ENCODE results near the gene PAIP2B.
A peak's percentile ranks its signal among the peaks of the same experiment; 100 is the strongest.
"Not testable (repeated sequence)": the region's sequence is repeated elsewhere in the genome, so short reads cannot be mapped to it uniquely, and the experiment has no call there.

The PAIP2B gene, protein sequence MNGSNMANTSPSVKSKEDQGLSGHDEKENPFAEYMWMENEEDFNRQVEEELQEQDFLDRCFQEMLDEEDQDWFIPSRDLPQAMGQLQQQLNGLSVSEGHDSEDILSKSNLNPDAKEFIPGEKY

GRCh38 chr2:71226965-71227560, at the start of gene PAIP2B:
PAIP2B (minus strand) TSS chr2:71227103; CDS start chr2:71202589, 24,514 bp downstream.
- DNase-seq, result peak; percentile 94

- no peak for DNase-seq
Measured at GRCh38 chr2:71275939-71276310, 49.0 kb upstream of the PAIP2B start.

GRCh38 chr2:71269511-71270090, 42.7 kb upstream of the PAIP2B start:
- no peak for DNase-seq

DNA sequence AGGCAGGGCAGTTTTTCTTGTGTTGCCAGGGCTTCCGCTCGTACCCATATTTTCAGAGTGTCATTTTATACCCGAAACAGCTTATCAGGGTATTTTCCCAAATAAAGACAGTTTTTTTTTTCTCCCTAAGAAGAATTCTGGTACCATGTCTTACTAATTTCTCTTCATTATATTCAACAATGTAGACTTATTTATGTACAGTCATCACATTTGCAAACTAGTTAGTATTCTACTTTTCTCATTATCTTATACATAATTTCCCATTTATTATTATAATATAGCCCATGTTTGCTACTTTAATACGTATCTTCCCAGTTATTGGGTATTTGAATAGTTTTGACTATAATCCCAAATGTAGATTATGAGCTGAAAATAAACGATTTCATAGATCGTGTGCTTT, 36.5 kb upstream of the PAIP2B start:
- DNase-seq, result no peak

DNA sequence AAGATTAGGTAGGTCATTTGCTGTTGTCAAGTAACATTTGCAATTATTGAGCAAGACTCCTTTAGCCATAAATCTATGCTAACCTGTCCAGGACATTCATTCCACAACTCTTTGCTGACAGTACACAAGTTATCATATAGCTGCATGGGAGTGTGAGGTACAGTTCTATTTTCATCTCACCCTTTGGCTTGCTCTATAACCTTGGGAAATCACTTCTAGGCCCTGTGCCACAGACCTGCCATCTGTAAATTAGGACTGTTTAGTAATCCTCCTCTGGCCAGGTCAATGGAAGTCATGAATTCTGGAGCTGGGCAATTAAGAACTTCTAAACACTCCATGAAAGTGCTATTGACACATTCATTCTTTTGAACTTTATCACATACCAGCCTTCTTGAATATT, 34.6 kb upstream of the PAIP2B start:
- DNase-seq, result no peak

DNA sequence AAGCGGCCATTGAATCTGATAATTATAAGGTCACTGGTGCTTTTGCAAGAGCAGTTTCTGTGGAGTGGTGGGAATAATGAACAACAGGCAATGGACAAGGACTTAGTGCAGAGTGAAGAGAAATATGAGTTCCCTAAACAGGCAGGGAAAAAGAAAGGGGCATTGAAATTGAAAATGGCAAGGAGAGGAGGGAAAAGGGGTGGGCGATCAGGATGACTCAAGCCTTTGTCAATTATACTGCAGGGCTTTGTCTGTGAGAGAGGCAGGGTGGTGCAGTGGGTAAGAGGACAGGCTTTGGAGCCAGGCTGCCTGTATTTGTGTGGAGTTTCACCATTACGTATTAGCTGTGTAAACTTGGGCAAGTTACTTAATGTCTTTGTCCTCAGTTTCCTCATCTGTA, 29.5 kb upstream of the PAIP2B start:
- DNase-seq, result no peak

DNA sequence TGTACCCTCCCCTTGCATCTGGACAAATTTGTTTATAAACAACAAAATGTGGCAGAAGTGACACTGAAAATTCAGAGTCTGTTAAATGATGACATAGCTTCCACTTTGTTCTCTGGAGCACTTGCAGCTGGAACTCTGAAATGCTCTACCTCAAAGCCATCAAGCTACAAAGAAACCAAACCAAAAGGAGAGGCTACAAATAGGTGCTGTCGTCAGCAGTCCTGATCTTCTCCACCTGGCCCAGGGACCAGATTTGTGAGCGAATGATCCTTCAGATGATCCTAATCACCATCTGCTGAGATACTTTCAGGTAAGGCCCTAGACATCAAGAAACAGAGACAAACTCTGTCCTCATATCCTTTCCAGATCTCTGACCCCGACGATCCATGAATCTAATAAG, 27.9 kb upstream of the PAIP2B start:
- no peak for DNase-seq

DNA sequence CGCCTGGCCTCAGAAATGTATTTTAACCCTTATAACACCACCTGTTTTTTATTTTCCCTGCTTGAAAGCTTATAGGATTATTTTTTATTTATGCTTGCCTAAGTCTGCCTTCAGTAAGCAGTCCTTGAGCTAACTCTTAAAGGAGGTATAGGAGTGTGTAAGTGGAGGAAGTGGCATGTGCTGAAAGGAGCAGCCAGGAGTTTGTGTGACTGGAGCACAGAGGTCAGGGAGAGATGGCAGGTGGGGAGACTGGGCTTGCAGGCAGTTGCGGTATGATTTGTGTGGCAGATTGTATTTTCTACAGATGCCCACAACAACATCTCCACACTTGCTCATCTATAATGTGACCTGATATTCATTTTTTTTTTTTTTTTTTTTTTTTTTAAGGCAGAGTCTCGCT, 27.2 kb upstream of the PAIP2B start:
- no peak for DNase-seq

GRCh38 chr2:71253476-71253875, 26.6 kb upstream of the PAIP2B start:
- DNase-seq, result no peak

DNA sequence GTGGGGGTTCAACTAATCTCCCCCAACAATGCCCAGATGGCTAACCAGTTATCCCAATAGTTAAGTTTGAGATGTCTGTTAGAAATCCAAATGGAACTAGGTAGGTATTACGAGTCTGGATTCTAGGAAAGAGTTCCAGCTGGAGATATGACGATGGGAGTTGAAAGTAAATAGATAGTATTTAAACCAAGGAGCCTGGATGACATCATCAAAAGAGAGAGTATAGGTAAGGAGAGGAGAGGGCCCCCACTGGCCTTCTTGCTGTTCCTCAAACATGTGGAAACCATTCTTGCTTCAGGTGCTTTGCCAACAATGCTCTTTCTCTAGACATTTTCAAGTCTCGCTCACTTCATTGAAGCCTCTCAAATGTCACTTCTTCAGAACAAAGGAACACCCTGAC, 26.0 kb upstream of the PAIP2B start:
- DNase-seq, result no peak

- DNase-seq, result no peak
Measured at GRCh38 chr2:71250935-71251334, 24.0 kb upstream of the PAIP2B start.

- no peak for DNase-seq
Measured at GRCh38 chr2:71244302-71244660, 17.4 kb upstream of the PAIP2B start.

DNA sequence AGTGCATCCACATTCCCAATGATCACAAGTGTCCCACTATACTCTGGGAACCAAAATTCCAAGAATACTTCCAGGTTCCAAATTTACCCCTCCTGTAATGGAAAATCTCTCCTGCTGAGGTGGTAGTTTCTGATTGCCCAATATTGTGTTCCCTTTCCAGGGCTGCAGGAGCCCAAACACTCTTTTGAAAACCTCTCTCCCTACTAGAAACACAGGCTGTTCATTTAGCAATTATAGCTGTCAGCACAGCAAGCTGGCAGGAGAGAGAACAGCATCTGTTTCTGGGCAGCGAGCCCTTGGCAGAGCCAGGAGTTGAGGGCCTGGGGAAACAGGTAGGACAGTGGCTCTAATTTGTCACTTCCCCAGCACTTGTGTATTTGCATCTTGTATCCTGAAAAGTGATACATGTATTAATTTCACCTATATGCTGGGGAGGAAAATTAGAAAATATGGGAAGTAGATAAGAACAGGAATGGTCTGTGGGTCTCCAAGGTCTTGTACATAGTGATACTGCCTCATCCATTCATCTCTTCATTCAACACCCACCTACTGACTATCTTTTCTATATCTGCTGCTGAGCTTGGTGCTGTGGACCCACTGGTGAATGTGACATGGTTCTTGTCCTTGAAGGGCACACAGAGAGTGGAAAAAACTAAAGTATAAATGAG, 16.9 kb upstream of the PAIP2B start:
- no peak for DNase-seq

DNA sequence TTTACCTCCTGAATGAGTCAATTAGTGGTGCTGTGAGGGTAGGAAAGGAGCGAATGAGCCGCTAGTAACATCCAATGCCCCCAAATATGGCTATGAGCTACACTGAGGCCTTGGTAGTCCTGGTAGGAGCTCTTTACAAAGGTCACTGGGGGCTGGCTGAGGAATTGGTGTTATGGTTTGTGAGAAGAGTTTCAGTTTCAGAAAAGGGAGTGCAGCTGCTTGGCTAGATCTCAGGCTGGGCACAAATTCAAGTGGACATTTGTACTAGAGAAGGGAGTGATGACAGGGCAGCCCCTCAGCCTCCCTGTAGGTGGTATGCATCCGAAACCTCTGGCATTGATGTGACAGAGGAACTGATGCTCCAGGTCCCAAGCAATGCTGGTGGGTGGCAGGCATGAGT, 13.9 kb upstream of the PAIP2B start:
- DNase-seq, result no peak

- no peak for DNase-seq
Measured at GRCh38 chr2:71238089-71238488, 11.2 kb upstream of the PAIP2B start.

DNA sequence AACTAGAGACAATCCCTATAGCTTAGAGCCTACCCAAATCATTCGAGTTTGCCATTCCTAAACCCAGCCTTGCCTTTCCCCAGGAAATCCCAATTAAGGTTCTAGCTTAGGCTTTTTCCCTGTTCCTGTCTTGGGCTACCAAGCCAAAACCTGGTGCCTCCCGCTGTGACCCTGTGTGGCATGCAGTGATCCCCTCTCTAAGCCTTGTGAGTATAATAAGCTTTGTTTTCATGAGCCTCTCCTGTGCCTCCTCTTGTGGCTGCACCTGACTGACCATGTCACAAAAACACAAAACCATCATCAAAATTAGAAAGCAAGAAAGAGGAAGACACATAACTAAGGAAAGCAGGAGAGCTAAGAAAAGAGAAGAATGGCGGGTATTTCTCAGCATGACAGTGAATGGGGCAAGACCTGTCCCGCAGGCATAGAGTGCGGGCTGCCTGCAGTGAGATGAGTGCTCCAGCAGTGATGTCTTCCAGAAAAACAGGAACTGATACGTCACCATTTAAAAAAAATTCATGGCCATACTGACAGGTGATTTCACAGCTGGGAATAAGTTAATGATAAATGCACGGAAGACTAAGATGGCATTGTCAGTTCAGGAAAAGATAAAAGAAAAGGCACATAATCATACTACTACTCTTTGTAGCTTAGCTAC, 9.2 kb upstream of the PAIP2B start:
- no peak for DNase-seq

DNA sequence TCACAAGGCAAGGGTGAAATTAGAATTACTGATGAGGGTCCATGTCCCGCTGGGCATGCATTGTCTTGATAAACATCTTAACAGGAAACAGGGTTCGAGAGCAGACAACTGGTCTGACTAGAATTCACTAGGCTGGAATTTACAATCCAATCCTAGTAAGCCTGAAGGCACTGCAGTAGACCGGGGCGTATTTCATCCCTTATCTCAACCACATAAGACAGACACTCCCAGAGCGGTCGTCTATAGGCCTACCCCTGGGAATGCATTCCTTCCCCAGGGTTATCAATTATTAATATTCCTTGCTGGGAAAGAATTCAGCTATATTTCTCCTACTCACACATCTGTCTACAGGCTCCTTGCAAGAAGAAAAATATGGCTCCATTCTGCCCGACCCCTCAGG, 6.2 kb upstream of the PAIP2B start:
- DNase-seq, result not testable (repeated sequence)

DNA sequence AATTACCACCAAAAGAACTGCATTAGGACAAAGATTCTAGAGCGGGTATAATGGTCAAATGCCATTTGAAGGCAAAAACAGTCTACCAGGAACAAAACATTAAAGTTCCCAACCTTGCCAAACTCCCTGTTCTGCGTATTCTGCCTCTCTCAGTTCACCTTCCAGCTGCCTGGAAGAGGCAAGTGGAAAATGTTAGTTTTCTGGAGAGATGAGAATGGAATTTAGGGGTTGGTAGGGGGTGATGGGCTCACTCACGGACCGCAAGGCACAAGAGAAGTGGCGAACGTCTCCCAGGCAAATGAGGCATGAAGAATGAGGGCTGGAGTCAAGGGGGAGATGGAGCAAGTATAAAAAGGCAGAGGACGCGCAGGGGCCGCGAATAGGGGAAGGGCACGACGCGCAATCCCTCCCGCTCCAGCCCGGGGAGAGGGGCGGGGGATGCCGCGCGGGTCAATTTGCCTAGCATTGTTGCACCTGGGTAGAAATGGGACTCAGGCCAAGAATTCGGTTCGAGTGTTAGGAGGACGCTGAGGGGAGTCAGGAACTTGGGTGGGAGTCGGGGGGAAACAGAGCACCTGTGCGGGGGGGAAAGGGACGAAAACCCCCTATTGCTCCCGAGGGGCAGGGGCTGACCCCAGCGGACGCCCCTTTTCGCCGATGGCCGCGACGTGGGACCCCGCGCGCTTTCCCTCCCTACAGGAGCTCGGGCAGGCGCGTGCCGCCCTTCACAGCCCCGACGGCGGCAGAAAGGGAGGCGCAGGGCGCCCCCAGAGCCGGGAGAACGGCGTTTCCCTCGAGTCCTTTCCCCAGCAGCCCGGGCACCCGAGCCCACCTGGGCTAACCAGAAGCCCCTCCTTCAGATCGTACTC, 573 bp downstream of the PAIP2B start:
- peak; percentile 23 for DNase-seq

- DNase-seq, result no peak
Measured at GRCh38 chr2:71224935-71225334, 2.0 kb downstream of the PAIP2B start.

GRCh38 chr2:71224457-71224856, 2.4 kb downstream of the PAIP2B start:
- DNase-seq, result peak; percentile 19

- DNase-seq, result peak; percentile 40
Measured at GRCh38 chr2:71223767-71224333, 3.1 kb downstream of the PAIP2B start.

DNA sequence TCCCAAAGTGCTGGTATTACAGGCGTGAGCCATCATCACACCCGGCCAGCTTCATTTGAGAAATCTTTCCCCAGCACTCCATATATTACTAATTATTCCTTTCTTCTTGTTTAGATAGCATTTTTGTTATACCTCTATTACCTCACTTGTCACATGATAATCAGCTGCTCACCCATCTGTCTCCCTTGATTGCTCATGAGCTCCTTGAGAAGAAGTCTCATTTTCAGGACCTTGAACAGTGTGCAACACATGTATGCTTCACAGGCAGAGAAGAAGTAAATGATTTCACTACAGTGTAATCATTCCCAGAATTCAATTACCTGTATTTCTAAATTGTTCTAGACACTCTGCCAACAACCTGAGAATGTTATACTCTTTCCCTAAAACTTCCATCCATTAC, 6.2 kb downstream of the PAIP2B start:
- no peak for DNase-seq

DNA sequence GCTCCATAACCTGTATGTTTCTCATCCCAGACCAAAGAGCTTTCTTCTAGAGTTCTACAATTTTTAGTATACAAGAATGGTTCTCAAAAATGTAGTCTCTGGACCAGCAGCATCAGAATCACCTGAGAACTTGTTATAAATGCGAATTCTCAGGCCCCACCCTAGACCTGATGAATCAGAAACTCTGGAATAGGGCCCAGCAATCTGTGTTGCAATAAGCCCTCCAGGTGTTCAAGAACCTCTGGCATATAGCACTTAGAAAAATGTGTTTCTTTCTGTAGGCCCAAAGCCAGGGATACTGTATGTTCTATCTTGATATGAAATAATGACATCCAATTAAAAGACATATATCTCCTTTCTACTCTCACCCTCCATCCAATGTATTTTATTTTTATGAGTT, 10.4 kb downstream of the PAIP2B start:
- DNase-seq, result peak; percentile 0
